ENCODE data around the gene ANKRD11.
"Not testable (repeated sequence)": the region's sequence is repeated elsewhere in the genome, so short reads cannot be mapped to it uniquely, and the experiment has no call there.

Gene ANKRD11

GRCh38 chr16:89448656-89449055, 41.7 kb downstream of the ANKRD11 start:
- DNase-seq: no peak

- no peak for DNase-seq
These were observed 43.4 kb downstream of the ANKRD11 start for GRCh38 chr16:89446975-89447293.

DNA sequence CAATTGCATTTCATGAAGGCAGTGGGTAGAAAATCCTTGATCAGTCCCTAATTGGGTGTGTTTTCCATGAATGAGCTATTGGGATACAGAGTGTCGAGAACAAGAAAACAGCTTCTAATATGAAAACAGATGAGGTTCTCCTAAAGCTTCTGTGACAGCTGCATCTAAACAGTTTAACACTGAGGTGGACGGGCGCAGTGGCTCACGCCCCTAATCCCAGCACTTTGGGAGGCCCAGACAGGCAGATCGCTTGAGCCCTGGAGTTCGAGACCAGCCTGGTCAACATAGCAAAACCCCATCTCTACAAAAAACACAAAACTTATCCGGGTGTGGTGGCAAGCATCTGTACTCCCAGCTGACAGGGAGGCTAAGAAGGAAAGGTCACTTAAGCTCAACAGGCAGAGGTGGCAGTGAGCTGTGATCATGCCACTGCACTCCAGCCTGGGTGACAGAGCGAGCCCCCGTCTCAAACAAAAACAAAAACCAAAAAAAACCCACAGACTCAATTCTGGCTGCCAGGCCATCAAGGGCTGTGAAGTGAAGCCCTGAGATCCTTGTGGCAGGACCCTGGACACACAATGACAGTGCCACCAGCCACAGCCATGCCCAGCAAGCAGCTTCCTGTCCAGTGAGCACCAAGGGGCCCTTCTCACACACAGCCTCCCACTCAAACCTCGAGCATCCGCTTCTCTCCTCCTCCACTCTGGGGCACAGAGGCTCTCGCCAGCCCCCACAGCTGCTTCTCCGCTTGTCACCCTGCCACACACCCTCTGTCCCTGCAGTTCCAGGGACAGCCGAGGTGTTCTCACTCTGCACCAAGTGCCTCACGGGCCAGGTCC, 44.0 kb downstream of the ANKRD11 start:
- DNase-seq: peak in 1 of 2 donors; percentile 17

DNA sequence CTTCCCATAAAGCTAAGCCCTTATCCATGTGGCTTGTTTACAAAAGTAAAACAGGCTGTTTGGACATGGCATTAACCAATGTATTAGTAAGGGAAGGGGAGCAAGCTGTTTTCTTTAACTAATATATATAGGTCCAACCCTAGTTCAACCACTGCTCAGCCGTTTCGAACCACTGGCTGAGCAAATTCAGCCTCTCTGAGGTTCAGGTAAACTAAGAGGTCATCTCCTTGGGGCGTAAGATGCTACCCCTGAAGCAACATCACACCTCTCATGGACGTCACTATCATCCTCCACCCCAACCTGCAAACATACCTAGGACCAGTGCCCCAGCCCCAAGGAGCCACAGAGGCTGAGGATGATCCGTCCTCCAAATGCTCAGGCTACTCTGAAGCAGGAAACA, 45.2 kb downstream of the ANKRD11 start:
- no peak for DNase-seq

GRCh38 chr16:89444728-89445127, 45.6 kb downstream of the ANKRD11 start:
- DNase-seq: no peak

- DNase-seq: no peak
These were observed 46.1 kb downstream of the ANKRD11 start for GRCh38 chr16:89444151-89444723.

- no peak for DNase-seq
These were observed 46.7 kb downstream of the ANKRD11 start for GRCh38 chr16:89443727-89444084.

DNA sequence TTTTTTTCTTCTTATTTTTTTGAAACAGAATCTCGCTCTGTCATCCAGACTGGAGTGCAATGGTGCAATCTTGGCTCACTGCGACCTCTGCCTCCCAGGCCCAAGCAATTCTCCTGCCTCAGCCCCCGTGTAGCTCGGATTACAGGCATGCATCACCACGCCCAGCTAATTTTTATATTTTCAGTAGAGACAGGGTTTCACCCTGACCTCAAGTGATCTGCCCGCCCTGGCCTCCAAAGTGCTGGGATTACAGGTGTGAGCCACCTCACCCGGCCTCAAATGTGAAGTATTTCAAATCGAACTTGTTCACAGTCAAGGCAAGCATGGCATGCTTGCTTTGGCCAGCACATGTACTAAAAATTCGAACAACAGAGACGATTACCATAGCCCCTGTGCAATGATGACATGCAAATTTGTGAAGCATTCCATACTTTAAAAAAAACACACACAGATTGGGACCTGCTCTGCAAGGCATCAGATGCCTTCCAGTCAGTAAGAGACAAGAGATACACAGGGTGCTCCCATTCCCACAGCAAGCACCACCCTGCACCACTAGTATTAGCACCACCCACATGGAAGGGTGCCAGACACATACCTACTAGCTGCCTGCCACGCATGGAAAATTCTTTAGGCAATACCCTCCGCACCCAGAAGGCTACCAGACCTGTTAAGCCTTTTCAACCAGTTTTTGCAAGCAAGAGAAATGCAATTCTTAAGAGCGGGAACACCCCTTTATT, 47.2 kb downstream of the ANKRD11 start:
- no peak for DNase-seq

DNA sequence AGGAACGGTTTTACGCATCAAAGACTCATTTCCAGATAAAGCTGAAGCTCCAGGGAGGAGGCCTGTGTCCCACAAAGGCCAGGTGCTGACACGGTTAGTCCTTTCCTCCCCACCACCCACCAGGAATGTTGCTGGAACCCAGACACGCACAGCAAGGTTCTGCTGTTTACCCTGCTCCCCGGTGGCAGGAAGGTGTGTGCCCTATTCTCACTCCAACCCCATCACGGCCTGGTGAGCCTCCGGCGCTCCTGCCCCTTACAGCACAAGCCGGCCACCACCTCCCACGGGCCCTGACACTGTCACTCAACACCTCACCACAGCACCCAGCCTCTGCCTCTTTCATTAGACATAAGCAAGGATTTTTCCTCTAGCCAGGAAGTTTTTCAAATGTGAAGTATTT, 47.8 kb downstream of the ANKRD11 start:
- no peak for DNase-seq

DNA sequence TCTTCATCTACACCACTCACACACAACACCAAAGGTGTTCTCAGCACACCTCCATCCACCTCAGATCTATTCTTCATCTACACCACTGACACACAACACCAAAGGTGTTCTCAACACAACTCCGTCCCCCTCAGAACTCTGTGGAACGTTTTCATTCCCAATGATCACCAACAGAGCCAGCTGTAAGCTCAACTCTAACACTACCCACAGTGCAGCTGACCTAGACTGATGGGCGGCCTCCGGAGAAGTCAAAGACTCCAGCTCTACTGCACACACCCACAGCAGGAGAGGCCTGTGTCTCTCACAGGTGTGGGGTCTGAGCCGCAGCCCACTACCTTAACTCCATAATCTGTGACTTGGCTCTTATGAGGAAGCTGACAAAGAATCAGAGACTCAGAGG, 50.7 kb downstream of the ANKRD11 start:
- DNase-seq: no peak

- no peak for DNase-seq
These were observed 52.4 kb downstream of the ANKRD11 start for GRCh38 chr16:89437991-89438390.

- no peak for DNase-seq
These were observed 52.9 kb downstream of the ANKRD11 start for GRCh38 chr16:89437251-89437987.

- DNase-seq: no peak
These were observed 54.0 kb downstream of the ANKRD11 start for GRCh38 chr16:89436366-89436765.

- DNase-seq: not testable (repeated sequence)
These were observed 55.3 kb downstream of the ANKRD11 start for GRCh38 chr16:89435059-89435458.

DNA sequence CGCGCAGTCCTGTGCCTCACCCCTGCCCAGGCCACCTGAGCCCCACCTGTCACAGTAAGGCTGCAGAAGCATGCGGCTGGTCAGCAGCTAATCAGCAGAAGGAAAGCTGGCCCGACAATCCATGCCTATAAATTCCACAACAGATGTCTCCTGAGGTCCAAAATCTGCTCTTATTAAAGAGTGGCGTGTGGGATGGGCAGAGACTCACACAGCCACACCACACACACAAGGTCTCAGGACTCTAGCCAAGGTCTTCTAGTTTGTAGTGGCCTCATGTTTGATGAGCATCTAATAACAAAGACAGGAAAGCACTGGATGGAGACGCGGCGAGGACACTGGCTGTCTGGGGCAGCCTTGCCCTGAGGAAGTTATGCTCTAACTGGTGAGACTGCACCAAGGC, 55.9 kb downstream of the ANKRD11 start:
- DNase-seq: no peak

GRCh38 chr16:89433363-89433984, 56.9 kb downstream of the ANKRD11 start:
- not testable (repeated sequence) for DNase-seq

DNA sequence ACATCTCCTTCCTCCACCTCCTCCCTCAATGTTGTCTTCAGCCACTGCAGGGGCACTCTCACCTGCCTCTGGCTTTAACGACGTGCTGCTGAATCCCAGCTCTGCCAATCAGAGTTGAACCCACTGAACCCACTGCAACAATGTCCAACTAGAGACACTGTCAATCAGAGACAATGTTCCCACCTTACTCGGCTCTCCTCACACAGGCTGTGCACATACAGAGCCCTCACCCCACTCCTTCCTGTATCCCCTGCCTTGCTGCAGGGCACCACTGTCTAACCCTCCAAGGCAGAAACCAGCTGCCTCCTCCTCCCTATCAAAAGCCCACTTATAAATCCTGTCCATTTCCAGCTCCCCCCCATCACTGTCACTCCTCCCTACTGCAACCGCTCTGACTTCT, 58.7 kb downstream of the ANKRD11 start:
- DNase-seq: no peak

DNA sequence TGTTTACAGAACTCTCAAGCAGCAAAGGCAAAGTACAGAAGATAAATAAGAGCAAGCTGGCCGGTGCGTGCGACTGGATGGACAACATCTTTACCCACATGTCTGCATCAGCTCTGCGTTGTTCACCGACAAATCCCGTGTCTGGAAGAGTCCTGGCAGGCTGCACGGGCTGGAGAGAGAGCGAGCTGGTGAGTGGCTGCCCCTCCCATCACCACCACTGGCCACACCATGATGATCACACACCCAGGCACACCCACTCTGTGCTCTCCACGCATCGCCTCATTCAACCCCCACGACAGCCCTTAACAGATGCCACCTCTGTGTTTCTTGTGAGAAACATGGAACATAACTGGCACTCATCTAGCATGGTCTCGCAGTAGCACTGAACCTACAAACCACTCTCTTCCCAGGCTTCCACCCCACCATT, 59.2 kb downstream of the ANKRD11 start:
- DNase-seq: no peak

- no peak for DNase-seq
These were observed 59.8 kb downstream of the ANKRD11 start for GRCh38 chr16:89430436-89431157.

- DNase-seq: not testable (repeated sequence)
These were observed 61.8 kb downstream of the ANKRD11 start for GRCh38 chr16:89428605-89429004.

GRCh38 chr16:89426736-89427530, 63.4 kb downstream of the ANKRD11 start:
- no peak for DNase-seq

All from stimulated activated CD4-positive, alpha-beta T cell treated with anti-CD3 and anti-CD28 coated beads, Interleukin-2, amount 100 ng/mL, for 48 hours (primary cell).